HG03378 (cell line): ENCODE measurements around the gene PRKN.
"Not testable (repeated sequence)": the region's sequence is repeated elsewhere in the genome, so short reads cannot be mapped to it uniquely, and the experiment has no call there.

Source experiments
- ATAC-seq: cut with Tn5 transposase; IDR thresholded peaks from one replicate; pipeline ENCODE4 v1.9.1; 2021; ENCODE audit warnings: mild to moderate bottlenecking, moderate library complexity; ENCODE audit not compliant: unreplicated experiment

The PRKN gene

GRCh38 chr6:161314541-161315245, 1412.9 kb downstream of the PRKN start:
- not testable (repeated sequence) for ATAC-seq

- ATAC-seq = no peak
Measured at GRCh38 chr6:161313940-161314509, 1413.5 kb downstream of the PRKN start.

DNA sequence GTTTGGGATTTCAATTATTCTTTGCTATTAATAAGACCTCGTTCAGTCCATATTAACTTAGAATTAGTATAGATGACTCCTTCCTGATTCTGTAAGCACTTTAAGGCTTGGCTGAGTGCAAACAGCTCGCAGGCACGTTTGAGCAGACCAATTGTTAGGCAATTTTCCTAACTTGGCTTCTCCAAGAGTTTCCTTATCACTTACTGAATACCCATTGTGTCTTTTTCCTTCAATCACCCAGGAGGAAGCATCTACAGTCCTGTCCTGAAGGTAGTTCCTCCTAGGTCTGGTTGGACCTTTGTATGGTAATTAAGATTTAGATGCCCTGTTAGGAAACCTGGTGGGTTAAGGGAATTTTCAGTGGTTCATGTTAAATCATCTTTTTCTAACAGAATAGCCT, 1414.1 kb downstream of the PRKN start:
- not testable (repeated sequence) for ATAC-seq

DNA sequence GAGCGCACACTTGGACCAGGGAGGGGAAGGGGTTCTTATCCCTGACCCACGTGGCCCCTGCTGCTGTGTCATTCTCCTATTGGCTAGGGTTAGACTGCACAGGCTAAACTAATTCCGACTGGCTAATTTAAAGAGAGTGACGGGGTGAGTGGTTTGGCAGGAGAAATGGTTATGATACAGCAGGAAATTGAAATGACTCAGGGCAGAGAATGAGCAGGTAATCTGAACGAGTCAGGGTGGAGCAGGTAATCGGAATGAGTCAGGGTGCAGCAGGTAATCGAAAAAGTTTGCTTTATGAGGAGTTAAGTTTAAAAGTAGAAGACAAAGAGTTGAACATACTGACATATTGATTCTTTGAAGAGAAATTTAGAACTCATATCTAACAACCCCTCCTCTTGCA, 1417.8 kb downstream of the PRKN start:
- not testable (repeated sequence) for ATAC-seq

GRCh38 chr6:161308075-161308655, 1419.4 kb downstream of the PRKN start:
- ATAC-seq = no peak

DNA sequence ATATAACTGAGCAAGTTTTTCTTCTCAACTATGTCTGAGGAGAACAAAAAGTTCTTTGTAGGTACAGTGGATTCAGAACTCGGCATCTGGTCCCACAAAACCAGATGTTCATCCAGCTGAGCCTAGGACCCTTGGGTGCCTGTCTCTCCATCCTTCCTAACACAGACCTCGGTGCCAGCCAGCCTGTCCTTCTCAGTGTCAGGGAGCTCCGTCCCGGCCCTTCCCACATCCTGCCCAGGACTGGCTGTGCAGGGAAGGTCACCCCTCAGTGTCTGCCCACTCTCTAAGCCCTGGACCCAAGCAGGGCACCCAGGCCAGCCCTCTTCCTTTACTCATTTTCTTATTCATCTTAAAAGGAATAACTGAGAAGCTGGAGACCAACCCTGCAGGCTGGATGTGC, 1421.7 kb downstream of the PRKN start:
- ATAC-seq = no peak

DNA sequence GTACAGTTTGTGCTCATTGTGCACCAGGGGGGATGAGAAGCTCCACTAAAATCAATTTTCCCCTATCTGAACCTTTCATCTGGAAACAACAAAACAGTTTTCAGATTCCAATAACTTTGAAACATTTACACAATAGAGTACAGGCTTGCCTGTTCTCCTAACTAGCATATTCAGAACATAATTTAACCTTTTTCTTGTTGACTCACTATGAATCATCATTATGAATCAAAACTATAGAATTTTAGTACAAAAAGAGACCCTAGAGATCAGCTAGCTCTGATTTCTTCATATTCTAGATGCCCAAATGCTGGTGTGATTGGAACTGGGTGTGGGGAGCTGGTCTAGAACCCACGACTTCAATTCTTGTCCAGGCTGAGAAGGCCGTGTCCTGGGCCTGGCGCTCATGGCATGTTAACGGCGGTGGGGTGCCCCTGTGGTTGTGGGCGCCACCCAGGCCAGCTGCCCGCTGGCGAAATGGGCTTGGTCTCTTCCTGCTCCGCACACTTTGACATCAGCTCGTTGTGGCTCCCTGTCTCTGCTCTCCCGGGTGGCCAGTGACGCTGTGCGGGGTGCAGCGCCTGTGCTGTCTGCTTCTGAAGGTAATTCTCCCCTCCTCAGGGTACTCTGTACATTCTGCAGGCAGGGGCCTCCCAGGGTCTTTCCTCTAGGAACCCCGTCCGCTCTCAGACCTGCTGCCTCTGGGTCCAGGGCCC, 1423.8 kb downstream of the PRKN start:
- ATAC-seq = no peak

- no peak for ATAC-seq
Measured at GRCh38 chr6:161302949-161303348, 1424.6 kb downstream of the PRKN start.

- ATAC-seq = no peak
Measured at GRCh38 chr6:161301338-161301737, 1426.2 kb downstream of the PRKN start.

GRCh38 chr6:161300823-161301222, 1426.7 kb downstream of the PRKN start:
- ATAC-seq = no peak

GRCh38 chr6:161299726-161300125, 1427.8 kb downstream of the PRKN start:
- no peak for ATAC-seq
